ENCODE data around the gene PTPRM. TPM values are rescaled to one million over a fixed set of nuclear protein-coding genes. Genes with fewer than 3 reads are reported as not detected.

PTPRM gene
- total and polyA plus RNA-seq, 2 experiments from 2014 or later = 1.6 to 5.3 TPM

- TF ChIP-seq ZNF462 (CRISPR knock-in tag; IDR thresholded peaks at IDR 0.05) (no peak), STAT1 (IDR thresholded peaks at IDR 0.05; ENCODE audit: unreplicated experiment) (no peak)
Observed at GRCh38 chr18:8422391-8422790, 855.3 kb downstream of the PTPRM start (continued).

- no peak for ATAC-seq
- no peaks in the 10 kb centered on the region for H4K20me1 ChIP-seq (replicated peaks; ENCODE audit: insufficient read depth)
- no peak for DNase-seq (ENCODE audit: low spot score)
- no peaks in the 10 kb centered on the region for H3K27me3 Mint-ChIP-seq (ENCODE audit: insufficient read depth, low read depth, poor library complexity)
- 0 out of 2 replicates have a peak, but pooled peaks cover 3% of the 10 kb centered on the region for H3K9me2 ChIP-seq (ENCODE audit: insufficient read depth)
- TF ChIP-seq NANOG (IDR thresholded peaks at IDR 0.05; ENCODE audit: borderline replicate concordance) (no peak), POLR2AphosphoS5 (IDR thresholded peaks at IDR 0.05; ENCODE audit: low read depth) (no peak), ZNF114 (CRISPR knock-in tag; IDR thresholded peaks at IDR 0.05) (no peak)
- H3K36me3 ChIP-seq (ENCODE audit: insufficient read depth) = no peaks in the 10 kb centered on the region; the same call in 1 of the 2 replicates
- H3K4me2 ChIP-seq = no peak overlapping the region
- no peaks in the 10 kb centered on the region for H3K27me3 ChIP-seq (ENCODE audit: insufficient read depth)
- no peak overlapping the region for H2AFZ ChIP-seq
- H3F3A ChIP-seq (replicated peaks; ENCODE audit: low read depth) = no peaks in the 10 kb centered on the region
- no peak overlapping the region for H3K4me3 Mint-ChIP-seq
- no peak overlapping the region for H3K4me3 ChIP-seq
- H3K27ac Mint-ChIP-seq = no peak overlapping the region
- H3K36me3 Mint-ChIP-seq (ENCODE audit: low read depth) = no peaks in the 10 kb centered on the region
- H3K27ac ChIP-seq (ENCODE audit: low read depth) = no peak overlapping the region
- H3K9me3 Mint-ChIP-seq = no peaks in the 10 kb centered on the region
- no peaks in the 10 kb centered on the region for H3K79me2 ChIP-seq (replicated peaks; ENCODE audit: insufficient read depth)
- H3K4me1 Mint-ChIP-seq = peaks cover 16% of the 10 kb centered on the region
- H3K4me1 ChIP-seq (ENCODE audit: insufficient read depth) = no peaks in the 10 kb centered on the region; the same call in 1 of the 2 replicates
Observed at GRCh38 chr18:8423051-8423557, 856.0 kb downstream of the PTPRM start.
